ENCODE results near the gene FBXL4.

FBXL4 gene

GRCh38 chr6:98941319-98941718 lies 6.4 kb downstream of the FBXL4 start:
- Histone ChIP-seq H3K4me3 (ENCODE audit: low read depth in 1 of 2, low read length in 1 of 2) (no peak overlapping the region), H3K36me3 (no peaks in the 10 kb centered on the region), H3K27ac (no peak overlapping the region), H3K9me3 (no peaks in the 10 kb centered on the region), H3K27me3 (no peaks in the 10 kb centered on the region), H3K4me1 (ENCODE audit: control insufficient read depth in 1 of 2, insufficient read depth in 1 of 2, low read depth in 1 of 2, low read length in 1 of 2) (peaks cover 10% of the 10 kb centered on the region in 2 experiments)
- no peak for TF ChIP-seq CTCF (IDR thresholded peaks at IDR 0.05)

- TF ChIP-seq CTCF (IDR thresholded peaks at IDR 0.05), result no peak
- no peak overlapping the region for H3K4me3 ChIP-seq (ENCODE audit: low read depth in 1 of 2, low read length in 1 of 2)
- H3K4me1 ChIP-seq (ENCODE audit: control insufficient read depth in 1 of 2, insufficient read depth in 1 of 2, low read depth in 1 of 2, low read length in 1 of 2), result peaks cover 12 to 17% of the 10 kb centered on the region in 2 experiments
- no peak overlapping the region for H3K27ac ChIP-seq
- H3K9me3 ChIP-seq, result no peaks in the 10 kb centered on the region
- H3K36me3 ChIP-seq, result no peaks in the 10 kb centered on the region
- no peaks in the 10 kb centered on the region for H3K27me3 ChIP-seq
These were observed 10.4 kb downstream of the FBXL4 start for GRCh38 chr6:98937351-98937750.

GRCh38 chr6:98932381-98932780 lies 15.4 kb downstream of the FBXL4 start:
- Histone ChIP-seq H3K9me3 (no peaks in the 10 kb centered on the region), H3K27me3 (no peaks in the 10 kb centered on the region), H3K4me3 (ENCODE audit: low read depth in 1 of 2, low read length in 1 of 2) (peak overlapping the region in 1 of 2 experiments; percentile 5), H3K36me3 (no peaks in the 10 kb centered on the region), H3K4me1 (ENCODE audit: control insufficient read depth in 1 of 2, insufficient read depth in 1 of 2, low read depth in 1 of 2, low read length in 1 of 2) (peaks cover 7 to 14% of the 10 kb centered on the region in 2 experiments), H3K27ac (no peak overlapping the region)
- no peak for TF ChIP-seq CTCF (IDR thresholded peaks at IDR 0.05)

- no peak overlapping the region for H3K27ac ChIP-seq
- H3K36me3 ChIP-seq, result peaks cover 4% of the 10 kb centered on the region
- H3K4me1 ChIP-seq (ENCODE audit: control insufficient read depth in 1 of 2, insufficient read depth in 1 of 2, low read depth in 1 of 2, low read length in 1 of 2), result peaks cover 7 to 14% of the 10 kb centered on the region in 2 experiments
- TF ChIP-seq CTCF (IDR thresholded peaks at IDR 0.05), result no peak
- no peak overlapping the region for H3K4me3 ChIP-seq (ENCODE audit: low read depth in 1 of 2, low read length in 1 of 2)
- H3K27me3 ChIP-seq, result no peaks in the 10 kb centered on the region
- no peaks in the 10 kb centered on the region for H3K9me3 ChIP-seq
These were observed 16.1 kb downstream of the FBXL4 start for GRCh38 chr6:98931696-98932095.

- TF ChIP-seq CTCF (IDR thresholded peaks at IDR 0.05), result no peak
- Histone ChIP-seq H3K36me3 (peaks cover 16% of the 10 kb centered on the region), H3K4me3 (ENCODE audit: low read depth in 1 of 2, low read length in 1 of 2) (no peak overlapping the region), H3K4me1 (ENCODE audit: control insufficient read depth in 1 of 2, insufficient read depth in 1 of 2, low read depth in 1 of 2, low read length in 1 of 2) (peaks cover 7 to 14% of the 10 kb centered on the region in 2 experiments), H3K27me3 (no peaks in the 10 kb centered on the region), H3K27ac (no peak overlapping the region), H3K9me3 (no peaks in the 10 kb centered on the region)
These were observed 18.2 kb downstream of the FBXL4 start for GRCh38 chr6:98929498-98930060.
